NCI-H1694 (cell line): Measurements from ENCODE around the gene ACOXL.
A peak's percentile ranks its signal among the peaks of the same experiment; 100 is the strongest.
"Not testable (repeated sequence)": the region's sequence is repeated elsewhere in the genome, so short reads cannot be mapped to it uniquely, and the experiment has no call there.

Experiments used
- DNase-seq: peaks from one replicate; lab custom pipeline; 2025; lab: John Stamatoyannopoulos, UW

Gene ACOXL

DNA sequence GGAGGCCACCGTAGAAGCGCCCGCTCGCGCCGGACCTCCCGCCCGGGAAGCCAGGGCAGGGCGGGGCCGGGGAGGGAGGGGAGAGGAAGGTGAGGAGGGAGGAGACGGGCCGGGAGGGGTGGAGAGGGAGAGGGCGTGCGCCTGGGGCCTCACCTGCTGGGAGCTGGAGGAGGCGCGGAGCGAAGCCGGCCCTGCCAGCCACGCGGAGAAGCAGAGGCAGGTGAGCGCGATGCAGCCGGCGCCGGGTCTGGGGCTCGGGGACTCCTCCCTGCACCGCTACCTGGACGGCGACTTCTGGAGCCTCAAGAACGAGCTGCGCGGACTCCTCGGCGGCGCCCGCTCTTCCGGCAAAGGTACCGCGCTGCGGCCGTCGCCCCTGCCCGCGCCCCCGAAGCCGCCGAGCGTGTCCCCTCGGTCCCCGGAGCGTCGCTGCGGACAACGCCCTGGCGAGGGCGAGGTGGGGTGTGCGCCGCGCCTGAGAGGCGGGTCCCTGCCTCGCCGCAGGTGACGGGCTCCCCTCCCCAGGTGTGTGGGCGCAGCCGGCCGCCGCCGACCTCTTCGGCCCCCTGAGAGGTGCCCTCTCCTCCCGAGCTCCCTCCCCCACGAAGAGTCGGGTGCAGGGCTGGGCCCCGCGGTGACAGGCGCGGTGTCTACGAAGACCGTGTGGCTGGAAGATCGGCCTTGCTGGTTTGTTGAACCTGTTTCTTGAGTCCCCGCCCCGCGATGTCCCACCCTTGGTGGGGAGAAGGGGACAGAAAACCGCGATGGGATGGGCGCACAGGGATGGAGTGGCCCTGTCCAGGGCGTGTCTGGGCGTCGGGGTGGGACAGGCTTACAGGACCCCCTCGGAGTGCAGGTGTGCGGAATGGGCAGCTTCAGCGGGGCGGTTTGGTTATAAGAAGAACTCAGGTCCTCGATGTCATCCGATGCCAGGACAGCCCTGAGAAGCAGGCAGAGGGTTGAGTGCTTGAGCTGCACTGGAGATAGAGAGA lies at the start of gene ACOXL:
TSS of gene ACOXL (plus strand) at position 152 of the 992 bp plus-strand sequence. CDS start 35,817 bp downstream, outside the sequence.
- DNase-seq, result no peak

DNA sequence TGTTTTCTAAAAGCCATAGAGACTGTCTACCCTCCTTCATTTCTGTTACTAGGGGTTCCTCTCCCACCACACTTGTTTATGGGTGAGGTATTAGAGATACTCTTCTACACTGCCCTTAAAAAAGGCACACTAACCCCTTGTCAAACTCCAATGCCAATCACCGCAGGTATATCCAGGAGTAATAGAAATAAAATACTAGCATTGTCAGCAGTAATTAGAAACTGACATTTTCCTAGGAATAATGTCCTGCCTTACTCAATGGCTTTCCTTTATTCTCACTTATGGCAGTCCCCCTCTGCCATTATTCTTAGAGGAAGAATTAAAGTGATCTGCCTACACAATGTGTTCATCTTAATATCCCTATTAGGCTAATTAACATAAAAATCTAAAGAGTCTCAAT lies 49.5 kb upstream of the ACOXL start:
- no peak for DNase-seq

DNA sequence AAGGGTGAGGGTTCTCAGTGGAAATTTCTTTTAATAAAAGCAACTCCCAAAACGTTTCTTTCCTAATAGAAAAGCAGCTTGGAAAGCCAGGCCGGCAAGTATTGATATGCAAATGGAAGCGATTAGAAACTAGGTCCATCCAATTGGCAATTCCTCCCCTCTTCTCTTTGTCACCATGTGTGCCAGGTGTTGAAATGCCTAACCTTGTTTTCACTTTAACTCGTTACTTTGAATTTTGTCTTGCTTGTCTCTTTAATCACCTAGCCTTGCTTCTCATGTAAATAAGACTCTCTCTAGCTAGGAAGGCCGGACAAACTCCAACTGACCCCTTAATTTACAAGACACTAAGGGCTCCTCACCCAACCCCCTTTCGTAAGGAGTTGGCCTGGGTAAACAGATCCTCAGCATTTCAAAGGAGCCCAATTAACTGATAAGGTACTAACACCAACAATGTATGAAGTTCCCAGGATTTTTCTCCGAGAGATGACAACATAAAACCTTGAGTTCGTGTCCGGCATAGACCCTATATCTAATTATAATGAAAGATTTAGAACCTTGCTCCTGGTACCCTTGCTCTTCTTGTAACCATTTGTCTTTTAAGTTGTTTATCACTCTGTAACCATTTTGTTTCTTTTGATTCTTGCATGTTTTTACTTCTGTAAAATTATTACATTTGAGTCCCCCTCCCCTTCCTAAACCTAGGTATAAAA lies 44.4 kb upstream of the ACOXL start:
- not testable (repeated sequence) for DNase-seq

DNA sequence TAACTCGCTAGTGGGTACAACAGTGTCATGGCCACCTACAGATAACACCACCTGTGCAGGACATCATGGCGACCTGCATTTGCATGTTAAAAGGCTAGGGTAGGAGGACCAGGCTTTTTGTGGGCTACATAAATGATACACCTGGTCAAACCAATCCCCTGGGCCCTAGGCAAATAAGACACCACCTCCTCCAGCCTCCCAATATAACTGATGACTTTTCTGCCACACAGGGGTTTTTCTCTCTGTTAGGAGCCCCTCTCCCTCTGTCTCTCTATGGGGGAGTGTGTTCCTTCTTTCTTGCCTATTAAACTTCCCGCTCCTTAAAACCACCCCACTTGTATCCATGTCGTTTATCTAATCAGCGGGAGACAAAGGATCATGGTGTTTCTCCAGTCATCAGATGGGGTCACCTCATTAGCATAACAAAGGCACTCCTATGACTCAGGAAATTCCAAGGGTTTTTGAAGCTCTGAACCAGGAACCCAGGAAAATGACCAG lies 43.7 kb upstream of the ACOXL start:
- no peak for DNase-seq

DNA sequence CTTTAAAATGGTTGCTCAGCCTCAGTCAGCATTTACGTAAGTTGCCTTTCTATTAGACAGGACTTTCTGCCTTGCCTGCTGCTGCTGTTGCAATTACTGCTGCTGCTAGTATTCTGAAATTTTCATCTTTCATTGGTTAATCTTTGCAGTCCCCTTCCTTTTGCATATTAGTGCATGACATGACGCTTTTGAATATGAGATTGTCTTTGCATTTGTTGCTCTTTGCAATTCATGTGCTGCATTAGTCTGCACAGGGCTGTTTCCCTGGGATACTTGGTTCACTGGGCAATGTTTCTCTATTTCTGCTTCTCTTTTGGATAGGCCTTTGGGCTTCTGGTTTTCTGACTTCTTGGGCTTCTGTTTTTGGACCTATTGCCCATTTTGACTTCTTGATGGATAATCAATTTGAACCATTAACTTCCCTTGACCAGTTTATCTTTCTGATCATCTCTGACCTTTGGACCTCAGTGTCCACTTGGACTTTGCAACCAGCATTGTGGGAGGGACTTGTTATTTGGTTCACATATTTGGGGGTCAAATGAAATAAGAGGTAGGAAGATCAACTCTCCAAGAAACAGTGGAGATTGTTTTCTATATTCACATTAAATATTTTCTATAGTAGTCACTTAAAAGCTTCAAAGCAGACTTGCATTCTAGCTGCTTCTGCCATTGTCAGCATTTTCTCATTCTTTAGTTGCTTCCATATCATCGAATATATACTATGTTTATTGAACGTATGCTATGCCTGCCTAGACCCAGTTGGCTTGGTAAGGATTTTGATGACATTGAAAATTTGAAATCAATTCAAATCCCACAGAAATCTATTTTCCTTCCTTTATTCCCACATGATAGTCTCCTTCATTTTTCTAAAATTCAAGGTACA lies 42.0 kb upstream of the ACOXL start:
- DNase-seq, result no peak

DNA sequence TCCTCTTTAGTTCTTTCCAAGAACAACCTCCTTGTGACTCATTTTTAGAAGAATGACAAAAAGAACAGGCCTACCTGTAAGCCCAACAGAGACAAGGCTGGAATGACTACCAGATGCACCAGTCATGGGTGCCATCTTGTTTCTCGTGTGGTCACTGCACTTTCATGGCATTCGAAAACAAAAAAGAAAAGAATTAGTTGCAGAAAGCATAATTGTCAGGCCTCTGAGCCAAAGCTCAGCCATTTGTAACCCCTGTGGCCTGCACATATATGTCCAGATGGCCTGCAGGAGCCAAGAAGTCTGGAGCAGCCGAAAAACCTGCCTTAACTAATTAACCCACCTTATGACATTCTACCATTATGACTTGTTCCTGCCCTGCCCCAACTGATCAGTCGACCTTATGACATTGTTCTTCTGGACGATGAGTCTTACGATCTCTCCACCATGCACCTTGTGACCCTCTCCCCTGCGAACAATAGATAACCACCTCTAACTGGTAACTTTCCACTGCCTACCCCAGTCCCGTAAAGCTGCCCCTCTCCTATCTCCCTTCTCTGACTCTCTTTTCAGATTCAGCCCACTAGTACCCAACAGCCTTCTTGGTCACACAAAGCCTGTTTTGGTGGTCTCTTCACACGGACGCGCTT lies 40.6 kb upstream of the ACOXL start:
- no peak for DNase-seq

DNA sequence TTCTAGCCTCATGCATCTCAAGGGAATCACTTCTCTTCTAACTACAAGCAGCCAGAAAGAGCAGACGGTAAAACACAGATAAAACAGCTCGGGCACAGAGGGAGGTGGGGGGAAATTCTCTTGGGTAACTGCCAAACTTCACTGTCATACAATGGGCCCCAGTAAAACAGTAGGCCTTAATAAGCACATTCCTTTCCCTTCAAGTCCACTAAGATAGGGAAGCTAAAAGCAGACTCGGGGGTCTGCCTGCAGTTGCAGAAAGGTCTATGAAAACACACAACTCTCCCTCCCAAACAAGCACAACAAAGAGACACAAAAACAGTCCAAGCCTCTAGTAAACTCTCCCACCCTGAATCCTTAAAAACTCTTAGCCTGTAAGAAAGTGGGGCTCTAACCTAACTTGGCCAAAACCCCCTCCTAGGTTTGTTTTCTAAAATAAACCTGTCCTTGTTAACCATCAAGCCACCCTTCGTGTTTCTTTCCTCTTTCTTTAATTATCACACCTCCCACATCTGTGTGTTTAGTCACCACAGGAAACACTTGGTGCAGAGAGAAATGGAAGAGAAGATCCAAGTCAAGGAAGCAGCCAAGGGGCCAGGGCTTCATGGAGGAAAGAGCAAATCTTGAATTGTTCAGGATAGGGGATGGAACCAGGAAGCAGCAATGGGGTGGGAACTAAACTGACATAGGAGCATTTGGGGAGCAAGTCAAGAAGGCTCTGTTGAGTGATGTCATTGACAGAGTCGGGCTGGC lies 37.1 kb upstream of the ACOXL start:
- DNase-seq, result peak; percentile 44

DNA sequence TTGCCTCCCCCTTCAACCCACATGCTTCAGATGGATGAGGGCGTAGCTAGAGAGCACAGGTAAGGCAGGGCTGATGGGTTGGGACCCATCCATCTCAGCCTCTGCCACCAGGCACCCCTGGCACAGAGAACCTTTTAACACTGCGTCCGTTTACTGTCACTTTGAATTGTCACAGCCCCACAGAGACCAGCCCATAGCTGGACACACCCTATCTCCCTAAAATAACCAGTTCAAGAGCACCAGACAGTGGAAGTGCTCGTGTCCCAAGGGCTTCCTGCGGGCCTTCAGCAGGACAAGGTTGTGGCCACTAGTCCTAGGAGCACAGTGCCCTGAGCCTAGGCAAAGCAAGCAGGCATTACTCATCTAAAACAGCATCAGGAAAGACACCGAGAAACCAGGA lies 34.1 kb upstream of the ACOXL start:
- DNase-seq, result not testable (repeated sequence)

DNA sequence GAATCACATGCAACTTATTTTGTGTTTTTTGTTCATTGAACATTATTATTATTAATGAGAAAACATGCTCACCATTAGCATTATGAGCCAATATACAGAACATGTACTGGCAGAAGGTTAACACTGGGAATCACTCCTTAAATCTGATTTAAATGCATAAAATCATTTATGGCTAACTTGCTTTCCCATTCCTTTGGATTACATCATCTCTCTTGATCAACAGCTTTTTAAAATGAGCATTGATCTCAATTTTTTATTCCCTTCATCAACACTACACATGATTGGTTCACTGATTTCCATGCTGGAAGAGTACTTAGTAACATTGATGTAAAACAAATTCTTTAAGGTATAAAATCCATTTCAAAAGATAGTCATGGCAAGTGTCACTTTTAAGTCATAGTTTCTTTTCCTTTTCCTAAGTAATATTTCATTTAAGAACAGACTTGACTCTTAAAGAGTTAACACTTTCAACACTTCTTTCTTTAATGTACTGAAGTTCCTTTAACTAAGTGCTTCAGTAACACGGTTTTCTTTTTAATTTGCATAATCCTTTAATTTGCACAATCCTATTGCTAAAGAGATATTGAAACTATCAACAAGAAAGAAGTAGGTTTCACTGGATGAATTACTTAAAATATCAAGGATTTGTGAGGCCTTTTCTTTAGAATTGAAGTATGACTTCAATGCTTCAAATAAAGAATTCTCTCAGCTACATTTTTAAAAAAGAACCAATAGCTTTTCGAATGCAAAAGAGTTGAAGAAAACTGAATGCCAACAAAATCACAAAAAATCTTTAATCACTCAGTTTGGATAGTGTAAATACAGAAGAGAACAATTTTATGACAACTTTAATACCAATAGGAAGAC lies 29.6 kb upstream of the ACOXL start:
- no peak for DNase-seq

DNA sequence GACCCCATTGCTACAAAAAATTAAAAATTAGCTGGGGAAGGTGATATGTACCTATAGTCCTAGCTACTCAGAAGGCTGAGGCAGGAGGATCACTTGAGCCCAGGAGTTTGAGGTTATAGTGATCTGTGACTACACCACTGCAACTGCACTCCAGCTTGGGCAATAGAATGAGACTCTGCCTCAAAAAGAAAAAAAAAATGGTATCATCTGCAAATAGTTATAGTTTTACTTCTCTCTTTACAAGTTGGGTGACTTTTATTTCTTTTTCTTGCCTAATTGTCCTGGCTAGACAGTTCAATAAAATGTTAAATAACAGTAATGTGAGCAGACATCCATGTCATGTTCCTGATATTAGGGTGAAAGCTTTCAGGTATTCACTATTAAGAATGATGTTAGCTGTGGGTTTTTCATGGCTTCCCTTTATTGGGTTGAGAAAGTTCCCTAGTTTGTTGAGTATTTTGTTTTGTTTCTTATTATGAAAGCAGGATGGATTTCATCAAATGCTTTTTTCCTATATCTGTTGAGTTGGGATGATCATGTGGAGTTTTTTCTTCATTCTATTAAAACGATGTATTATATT lies 24.9 kb upstream of the ACOXL start:
- no peak for DNase-seq

DNA sequence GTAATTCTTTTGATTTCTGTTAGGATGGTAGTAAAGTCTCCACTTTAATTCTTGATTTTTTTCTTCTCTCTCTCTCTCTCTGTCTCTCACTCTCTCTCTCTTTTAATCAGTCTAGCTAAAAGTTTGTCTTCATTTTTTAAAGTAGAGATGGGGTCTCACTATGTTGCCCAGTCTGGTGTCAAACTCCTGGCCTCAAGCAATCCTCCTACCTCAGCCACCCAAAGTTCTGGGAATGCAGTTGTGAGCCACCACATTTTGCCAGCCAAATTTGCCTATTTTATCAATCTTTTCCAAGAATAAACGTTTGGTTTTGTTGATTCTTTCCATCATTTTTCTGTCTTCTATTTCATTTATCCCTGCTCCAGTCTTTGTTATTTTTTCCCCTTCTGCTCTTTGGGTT lies 23.9 kb upstream of the ACOXL start:
- no peak for DNase-seq

DNA sequence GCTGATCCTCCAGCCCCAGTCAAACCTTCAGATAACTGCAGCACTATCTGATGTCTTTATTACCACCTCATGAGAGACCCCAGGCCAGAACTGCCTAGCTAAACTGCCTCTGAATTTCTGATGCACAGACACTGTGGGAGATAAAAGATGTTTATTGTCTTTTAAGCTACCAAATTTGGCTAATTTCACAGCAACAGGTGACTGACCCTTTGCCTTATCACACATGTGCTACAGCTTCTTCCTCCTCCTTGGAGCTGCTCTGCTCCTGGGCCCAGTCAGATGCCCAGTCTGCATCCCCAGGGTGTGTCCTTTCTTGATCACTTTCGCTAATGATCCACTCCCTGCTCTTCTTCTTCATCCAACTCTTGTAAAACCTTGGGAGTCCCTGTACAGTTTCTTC lies 19.6 kb upstream of the ACOXL start:
- no peak for DNase-seq

DNA sequence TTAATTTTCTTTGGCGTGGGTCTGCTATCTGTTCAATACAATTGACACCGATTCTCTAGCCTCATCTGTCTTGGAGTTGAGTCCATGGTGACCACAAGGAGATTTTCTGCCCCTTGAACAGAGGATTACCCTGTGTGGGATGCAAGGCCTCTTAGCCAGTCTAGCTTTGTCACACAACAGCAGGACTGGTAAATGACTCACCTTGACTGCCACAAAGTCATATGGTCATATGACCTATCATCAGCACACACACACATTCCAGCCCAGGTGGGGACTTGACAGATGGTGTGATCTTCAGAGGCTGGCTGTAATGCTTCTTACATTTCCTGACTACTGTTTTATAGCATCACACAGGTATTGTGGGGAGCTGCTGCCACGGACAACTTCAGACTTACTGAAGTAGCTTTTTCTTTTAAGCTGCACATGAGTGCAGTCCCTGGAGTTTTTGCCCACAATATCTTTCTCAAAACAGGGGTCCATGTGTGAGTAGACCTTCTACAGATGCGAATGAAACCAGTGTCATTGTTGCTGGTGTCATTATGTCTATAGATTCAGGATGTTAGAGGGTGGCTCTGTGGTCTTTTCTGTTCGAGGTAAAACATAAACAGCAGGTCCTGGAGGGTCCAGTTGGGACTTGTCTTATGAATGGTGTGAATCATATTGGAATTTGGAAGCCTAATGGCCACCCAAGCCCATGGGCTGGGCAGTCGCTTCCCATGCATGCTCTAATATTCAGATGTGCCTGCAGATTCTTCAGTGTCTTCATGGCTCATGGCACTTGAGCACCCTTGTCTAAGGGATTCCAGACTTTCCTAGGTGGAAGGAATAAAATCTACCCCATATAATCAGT lies 18.6 kb upstream of the ACOXL start:
- no peak for DNase-seq

DNA sequence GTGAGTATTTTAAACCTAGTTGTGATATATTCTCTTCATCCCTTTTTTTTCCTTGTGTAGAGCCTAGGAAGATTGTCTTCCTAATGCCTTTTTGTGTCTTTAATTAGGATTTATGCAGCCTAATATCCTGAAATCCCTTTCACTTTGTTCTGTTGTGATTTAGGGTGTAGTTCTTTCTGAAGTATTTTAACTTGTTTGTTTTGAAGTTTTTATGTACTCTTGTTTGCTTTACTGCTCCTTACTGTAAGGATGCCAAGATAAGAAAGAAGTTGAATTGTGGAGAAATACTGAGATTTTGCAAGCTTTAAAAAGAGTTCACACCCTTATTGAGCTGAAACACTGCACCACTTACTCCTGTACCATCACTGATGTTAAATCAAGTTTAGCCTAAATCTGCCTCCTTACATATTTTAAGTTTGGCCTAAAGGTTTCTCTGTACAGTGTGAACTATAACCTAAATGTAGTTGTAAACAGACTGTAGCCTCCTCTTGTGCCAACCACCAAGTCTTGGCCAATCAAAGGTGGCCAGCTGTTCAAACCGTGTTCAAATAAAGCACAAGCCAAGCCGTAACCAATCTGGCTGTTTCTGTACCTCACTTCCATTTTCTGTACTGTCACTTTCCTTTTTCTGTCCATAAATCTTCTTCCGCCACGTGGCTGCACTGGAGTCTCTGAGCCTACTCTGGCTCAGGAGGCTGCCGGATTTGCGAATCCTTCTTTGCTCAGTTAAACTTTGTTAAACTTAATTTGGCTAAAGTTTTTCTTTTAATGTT lies 17.7 kb upstream of the ACOXL start:
- DNase-seq, result no peak

DNA sequence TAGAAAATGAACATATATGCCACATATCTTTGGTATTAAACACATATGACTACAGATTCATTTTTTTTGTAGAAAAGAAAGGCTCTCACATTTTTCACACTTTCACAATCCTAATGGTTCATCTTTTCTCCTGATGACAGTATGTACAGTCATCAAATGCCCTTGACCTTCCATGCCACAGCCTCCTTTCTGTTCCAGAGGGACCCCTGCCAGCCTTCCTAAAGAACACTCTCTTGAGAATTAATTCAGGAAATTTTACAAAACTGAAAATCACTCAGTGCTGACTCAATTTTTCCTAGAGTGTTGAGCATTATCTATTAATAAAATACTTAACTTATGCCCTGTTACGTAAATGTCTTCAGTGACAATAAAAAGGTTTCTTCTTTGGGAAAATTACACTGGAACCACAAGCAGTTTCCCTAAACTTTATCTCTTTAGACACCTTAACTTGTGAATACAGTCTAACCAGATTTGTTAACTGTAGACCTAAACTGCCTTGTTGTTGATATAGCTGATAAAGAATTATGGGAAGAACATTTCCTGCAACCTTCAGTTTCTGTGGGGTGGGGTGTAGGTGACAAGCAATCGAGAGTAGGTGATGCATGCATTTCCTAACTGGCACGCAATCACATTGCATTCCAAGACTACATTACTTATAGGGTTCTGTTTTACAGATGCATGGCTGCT lies 15.3 kb upstream of the ACOXL start:
- DNase-seq, result no peak

DNA sequence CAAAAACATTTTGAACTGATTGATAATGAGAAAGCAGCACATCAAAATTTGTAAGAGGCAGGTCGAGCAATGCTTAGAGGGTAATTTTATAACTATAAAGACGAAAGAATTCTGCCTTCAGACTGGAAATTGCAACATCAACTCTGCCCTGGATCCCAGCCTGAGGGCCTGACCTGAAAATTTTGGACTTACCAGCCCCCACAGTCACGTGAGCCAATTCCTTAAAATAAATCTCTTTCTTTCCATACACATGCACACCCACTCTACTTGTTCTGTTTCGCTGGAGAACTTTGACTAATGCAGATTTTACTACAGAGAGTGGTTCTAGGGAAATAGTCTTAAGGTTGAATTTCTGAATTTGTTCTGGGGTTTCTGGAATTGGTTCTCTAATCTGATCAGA lies 14.6 kb upstream of the ACOXL start:
- no peak for DNase-seq

DNA sequence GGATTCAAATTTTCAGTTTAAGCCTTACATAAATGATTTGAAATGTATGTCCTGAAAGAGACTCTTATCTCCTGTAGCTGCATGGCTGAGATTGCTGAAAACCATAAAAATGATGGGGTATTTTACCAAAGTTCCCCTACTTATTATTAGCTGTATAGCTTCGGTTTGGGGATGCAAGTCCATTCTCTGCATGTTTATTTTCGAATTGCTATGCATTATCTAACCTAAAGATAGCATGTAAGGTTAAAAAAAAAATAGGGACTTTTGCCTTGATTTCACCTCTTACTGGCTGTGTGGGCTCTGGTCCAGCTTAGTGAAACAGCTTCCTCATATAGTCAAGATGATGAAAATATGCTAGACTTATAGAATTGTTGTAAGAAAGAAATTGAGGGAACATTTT lies 14.0 kb upstream of the ACOXL start:
- no peak for DNase-seq
